Measurements from ENCODE around the gene POLR2C. TPM values are rescaled to one million over a fixed set of nuclear protein-coding genes. Genes with fewer than 3 reads are reported as not detected.

The POLR2C gene
- total RNA-seq, 1 donor from 2014 or later: 52.1 TPM

GRCh38 chr16:57469046-57469445, 6.6 kb downstream of the POLR2C start:
- Mint-ChIP-seq H3K27me3 (ENCODE audit: unreplicated experiment) (peaks cover 4% of the 10 kb centered on the region), H3K9me3 (ENCODE audit: unreplicated experiment) (no peaks in the 10 kb centered on the region), H3K4me3 (ENCODE audit: unreplicated experiment) (no peak overlapping the region), H3K27ac (ENCODE audit: unreplicated experiment) (no peak overlapping the region), H3K4me1 (ENCODE audit: unreplicated experiment) (peaks cover 4% of the 10 kb centered on the region), H3K36me3 (ENCODE audit: low read depth, unreplicated experiment) (peaks cover 39% of the 10 kb centered on the region)
- TF ChIP-seq CTCF (IDR thresholded peaks at IDR 0.05; ENCODE audit: unreplicated experiment): no peak
- DNase-seq (ENCODE audit: low spot score): no peak

GRCh38 chr16:57469917-57470470, 7.5 kb downstream of the POLR2C start:
- H3K4me1 Mint-ChIP-seq (ENCODE audit: unreplicated experiment): peaks cover 10% of the 10 kb centered on the region
- H3K27ac Mint-ChIP-seq (ENCODE audit: unreplicated experiment): no peak overlapping the region
- H3K36me3 Mint-ChIP-seq (ENCODE audit: low read depth, unreplicated experiment): peaks cover 39% of the 10 kb centered on the region
- H3K4me3 Mint-ChIP-seq (ENCODE audit: unreplicated experiment): no peak overlapping the region
- DNase-seq (ENCODE audit: low spot score): no peak
- TF ChIP-seq CTCF (IDR thresholded peaks at IDR 0.05; ENCODE audit: unreplicated experiment): no peak
- peaks cover 4% of the 10 kb centered on the region for H3K27me3 Mint-ChIP-seq (ENCODE audit: unreplicated experiment)
- H3K9me3 Mint-ChIP-seq (ENCODE audit: unreplicated experiment): no peaks in the 10 kb centered on the region

- H3K27ac Mint-ChIP-seq (ENCODE audit: unreplicated experiment): no peak overlapping the region
- H3K36me3 Mint-ChIP-seq (ENCODE audit: low read depth, unreplicated experiment): peaks cover 39% of the 10 kb centered on the region
- TF ChIP-seq CTCF (IDR thresholded peaks at IDR 0.05; ENCODE audit: unreplicated experiment): no peak
- no peak for DNase-seq (ENCODE audit: low spot score)
- H3K4me1 Mint-ChIP-seq (ENCODE audit: unreplicated experiment): peaks cover 14% of the 10 kb centered on the region
- H3K9me3 Mint-ChIP-seq (ENCODE audit: unreplicated experiment): no peaks in the 10 kb centered on the region
- peaks cover 4% of the 10 kb centered on the region for H3K27me3 Mint-ChIP-seq (ENCODE audit: unreplicated experiment)
- no peak overlapping the region for H3K4me3 Mint-ChIP-seq (ENCODE audit: unreplicated experiment)
Measured at GRCh38 chr16:57470711-57471110, 8.2 kb downstream of the POLR2C start.

GRCh38 chr16:57471209-57471608, 8.7 kb downstream of the POLR2C start:
- Mint-ChIP-seq H3K27ac (ENCODE audit: unreplicated experiment) (no peak overlapping the region), H3K9me3 (ENCODE audit: unreplicated experiment) (no peaks in the 10 kb centered on the region), H3K27me3 (ENCODE audit: unreplicated experiment) (peaks cover 4% of the 10 kb centered on the region), H3K4me1 (ENCODE audit: unreplicated experiment) (peaks cover 17% of the 10 kb centered on the region), H3K4me3 (ENCODE audit: unreplicated experiment) (no peak overlapping the region), H3K36me3 (ENCODE audit: low read depth, unreplicated experiment) (peaks cover 34% of the 10 kb centered on the region)
- no peak for DNase-seq (ENCODE audit: low spot score)
- TF ChIP-seq CTCF (IDR thresholded peaks at IDR 0.05; ENCODE audit: unreplicated experiment): no peak

GRCh38 chr16:57471852-57472664, 9.6 kb downstream of the POLR2C start:
- DNase-seq (ENCODE audit: low spot score): no peak
- no peaks in the 10 kb centered on the region for H3K9me3 Mint-ChIP-seq (ENCODE audit: unreplicated experiment)
- H3K4me1 Mint-ChIP-seq (ENCODE audit: unreplicated experiment): peaks cover 20% of the 10 kb centered on the region
- H3K27ac Mint-ChIP-seq (ENCODE audit: unreplicated experiment): peak overlapping the region; percentile 50
- peak overlapping the region; percentile 73 for H3K4me3 Mint-ChIP-seq (ENCODE audit: unreplicated experiment)
- no peak for TF ChIP-seq CTCF (IDR thresholded peaks at IDR 0.05; ENCODE audit: unreplicated experiment)
- peaks cover 5% of the 10 kb centered on the region for H3K27me3 Mint-ChIP-seq (ENCODE audit: unreplicated experiment)
- peaks cover 33% of the 10 kb centered on the region for H3K36me3 Mint-ChIP-seq (ENCODE audit: low read depth, unreplicated experiment)
